GM21367 (cell line): ENCODE data around the gene ANXA1.
"Not testable (repeated sequence)": the region's sequence is repeated elsewhere in the genome, so short reads cannot be mapped to it uniquely, and the experiment has no call there.

Source experiments
- ATAC-seq: cut with Tn5 transposase; IDR thresholded peaks from one replicate; pipeline ENCODE4 v1.9.1; 2021; ENCODE audit not compliant: unreplicated experiment

The ANXA1 gene

DNA sequence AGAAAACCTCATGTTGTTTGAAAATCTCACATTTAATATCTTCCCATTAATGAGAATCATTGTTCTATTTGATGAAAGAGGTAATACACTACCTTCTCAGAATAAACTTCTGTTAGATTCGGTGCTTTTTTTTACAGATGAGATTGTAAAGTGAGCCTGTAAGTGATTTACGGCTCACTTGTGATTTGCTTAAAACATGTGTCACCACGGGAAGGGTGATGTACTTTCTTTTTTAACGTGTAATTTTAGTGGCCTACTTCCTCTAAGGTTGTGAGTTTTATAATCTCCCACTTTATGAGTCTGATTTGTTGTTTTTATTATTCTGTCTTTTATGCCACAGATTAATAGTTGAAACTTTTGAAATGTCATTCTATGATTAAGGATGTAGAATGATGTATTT is 15.9 kb downstream of the ANXA1 start:
- ATAC-seq = no peak

DNA sequence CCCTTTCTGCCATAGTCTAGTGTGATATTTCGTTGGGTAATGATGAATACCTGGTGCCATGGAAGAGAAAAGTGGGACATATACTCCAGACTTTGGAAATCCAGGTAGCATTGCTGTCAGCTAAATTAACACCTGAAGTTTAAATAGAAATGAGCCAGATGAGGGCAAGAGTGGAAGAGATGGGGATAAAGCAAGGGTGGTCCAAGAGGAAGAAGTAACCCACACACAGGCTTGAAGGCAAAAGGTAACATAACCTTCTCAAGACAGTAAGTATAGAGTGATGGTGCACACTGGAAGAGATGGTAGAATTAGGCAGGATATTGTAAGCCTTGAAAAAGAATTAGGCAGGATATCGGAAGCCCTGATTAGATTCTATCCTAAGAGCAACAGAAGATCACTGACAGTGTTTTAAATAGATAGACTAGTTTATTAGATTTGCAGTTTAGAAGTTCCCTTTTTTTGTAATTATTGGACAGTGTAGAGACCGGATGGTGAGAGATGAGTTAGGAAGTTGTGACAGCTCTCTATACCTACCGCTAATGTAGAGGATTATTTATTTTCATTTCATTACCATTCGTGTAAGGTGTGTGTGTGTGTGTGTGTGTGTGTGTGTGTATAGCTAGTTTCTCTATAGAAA is 16.8 kb downstream of the ANXA1 start:
- no peak for ATAC-seq

DNA sequence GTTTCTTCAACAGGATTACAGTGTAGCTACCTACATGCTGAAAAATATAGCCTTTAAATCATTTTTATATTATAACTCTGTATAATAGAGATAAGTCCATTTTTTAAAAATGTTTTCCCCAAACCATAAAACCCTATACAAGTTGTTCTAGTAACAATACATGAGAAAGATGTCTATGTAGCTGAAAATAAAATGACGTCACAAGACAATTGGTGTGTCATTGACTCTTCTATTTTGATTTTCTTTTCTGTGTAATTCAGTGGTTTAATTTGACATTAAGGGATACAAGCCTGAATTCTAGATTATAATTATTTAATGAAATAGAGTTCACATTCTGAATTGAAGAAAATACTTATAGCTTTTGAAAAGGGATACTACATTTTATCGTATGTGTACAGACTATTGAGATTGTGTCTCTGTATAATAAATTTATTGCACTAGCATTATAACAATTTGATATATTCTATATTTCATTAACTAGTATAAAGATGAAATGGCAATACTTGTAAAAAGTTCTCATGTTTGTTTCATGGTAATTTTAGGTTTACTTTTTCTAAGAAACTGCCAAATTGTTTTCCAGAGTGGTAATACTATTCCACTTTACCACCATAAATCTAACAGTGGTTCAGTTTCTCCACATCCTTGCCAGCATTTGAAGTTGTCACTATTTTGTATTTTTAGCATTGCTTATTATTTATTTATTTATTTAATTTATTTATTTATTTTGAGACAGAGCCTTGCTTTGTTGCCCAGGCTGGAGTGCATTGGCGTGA is 18.7 kb downstream of the ANXA1 start:
- no peak for ATAC-seq

DNA sequence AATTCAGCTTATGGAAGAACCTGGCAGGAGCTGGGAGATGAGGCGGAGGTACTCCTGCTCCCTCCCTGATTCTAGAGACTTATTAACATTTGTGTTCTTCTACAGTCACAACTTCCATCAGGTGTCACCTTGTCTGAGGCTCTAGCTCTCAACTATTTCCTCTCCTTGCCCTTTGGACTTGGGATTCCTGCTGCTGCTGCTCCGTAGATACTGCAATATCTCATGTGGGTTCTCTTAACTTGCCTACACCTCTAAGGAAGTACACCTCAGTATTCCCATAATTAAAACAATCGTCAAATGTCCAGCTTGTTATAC is 21.2 kb downstream of the ANXA1 start:
- no peak for ATAC-seq

DNA sequence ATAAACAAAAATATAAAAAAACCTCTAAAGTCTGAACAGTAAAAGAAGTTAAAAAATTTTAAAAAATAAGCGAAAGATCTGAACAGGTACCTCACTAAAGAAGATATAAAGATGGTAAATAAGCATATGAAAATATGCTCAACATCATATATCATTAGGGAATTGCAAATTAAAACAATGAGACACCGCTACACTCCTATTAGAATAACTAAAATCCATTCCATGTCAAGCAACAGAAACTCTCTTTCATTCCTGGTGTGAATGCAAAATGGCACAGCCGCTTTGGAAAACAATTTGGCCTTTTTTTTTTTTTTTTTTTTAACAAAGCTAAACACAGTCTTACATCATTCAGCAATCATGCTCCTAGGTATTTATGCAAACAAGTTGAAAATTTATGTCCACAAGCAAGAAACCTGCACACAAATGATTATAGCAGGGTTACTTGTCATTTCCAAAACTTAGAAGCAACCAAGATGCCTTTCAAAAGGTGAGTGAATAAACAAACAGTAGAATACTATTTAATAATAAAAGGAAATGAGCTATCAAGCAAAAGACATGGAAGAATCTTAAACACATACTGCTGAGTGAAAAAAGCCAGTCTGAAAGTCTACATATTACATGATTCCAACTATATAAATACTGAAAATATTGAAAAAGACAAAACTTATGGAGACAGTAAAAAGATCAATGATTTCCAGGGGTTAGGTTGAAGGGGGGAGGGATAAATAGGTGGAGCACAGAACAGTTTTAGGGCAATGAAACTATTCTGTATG is 22.1 kb downstream of the ANXA1 start:
- ATAC-seq = no peak

DNA sequence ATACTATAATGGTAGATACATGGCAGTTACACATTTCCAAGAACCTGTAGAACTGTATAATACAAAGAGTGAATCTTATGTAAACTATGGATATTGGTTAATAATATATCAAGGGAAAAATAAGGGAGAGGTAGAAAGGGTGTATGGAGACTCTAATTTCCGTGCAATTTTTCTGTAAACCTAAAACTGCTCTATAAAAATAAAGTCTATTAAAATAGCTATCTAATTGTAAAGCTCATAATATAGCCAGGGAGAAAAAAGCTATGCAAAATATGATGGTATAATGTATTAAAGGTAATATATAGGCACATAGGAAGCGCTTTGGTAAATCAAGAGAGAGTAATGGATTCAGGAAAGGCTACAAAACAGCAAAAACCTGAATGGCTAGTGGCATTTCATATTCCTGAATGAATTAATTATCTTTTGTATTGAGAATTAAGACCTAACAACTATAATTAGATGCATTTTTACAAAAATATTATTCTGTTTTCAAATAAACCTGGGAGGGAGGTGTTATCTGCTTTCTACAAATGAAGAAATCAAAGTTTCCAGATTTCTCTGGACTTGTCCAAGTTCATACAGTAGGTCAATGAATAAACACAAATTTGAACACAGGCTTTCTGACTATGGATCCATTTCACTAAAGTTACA is 22.8 kb downstream of the ANXA1 start:
- no peak for ATAC-seq

DNA sequence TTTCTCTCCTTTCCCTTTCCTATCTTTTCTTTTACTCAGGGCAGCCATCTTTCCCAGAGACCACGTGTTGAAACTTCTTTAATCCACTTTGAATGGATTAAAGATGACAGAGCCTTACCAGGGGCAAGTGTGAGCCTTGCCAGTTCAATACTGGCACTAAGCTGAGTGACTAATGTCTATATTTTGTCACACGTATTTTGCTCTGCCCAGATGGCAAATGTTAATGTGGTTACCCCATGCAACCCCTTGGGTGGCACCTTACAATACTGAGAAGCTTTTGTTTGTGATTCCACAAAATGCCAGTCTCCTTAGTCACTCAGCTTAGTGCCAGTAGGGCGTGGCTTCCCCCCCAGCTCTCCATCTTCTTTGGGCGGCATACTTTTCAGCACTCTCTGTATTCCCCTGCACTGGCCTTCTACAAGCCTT is 24.8 kb downstream of the ANXA1 start:
- ATAC-seq = no peak

DNA sequence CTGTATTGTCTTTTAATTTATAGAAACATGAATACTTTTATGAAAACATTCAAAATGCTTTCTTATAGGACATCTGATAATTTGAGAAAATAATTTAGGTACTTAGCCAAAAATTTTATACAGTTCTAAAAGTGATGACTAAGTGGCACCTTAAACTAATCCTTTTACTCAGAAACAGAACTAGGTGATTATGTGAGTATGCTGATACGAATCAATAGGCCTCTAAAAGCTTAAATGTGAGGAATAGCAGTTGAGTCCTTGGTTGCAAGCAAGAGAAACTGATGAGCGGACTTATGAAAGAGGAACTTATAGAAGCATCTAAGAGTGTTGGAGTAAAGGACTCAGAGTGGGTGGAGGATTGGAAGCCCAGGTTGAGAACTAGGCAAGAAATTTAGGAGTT is 26.4 kb downstream of the ANXA1 start:
- no peak for ATAC-seq

DNA sequence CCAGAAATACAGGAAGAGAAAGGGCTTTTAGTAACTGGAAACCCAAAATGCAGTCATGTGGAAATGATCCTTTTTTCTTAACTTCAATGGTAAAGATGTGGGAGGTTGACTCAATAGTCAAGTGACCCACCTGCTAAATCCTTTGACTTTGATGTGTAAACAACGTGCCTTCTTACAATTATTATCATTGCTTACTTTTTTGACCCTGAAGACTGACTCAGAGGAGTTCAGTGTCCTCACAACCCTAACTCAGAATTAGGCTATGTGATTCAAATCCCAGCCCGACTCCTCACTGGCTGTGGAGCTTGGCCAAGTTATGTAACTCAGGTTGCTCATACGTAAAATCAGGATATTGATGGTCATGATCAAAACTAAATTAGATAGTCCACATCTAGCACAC is 27.9 kb downstream of the ANXA1 start:
- no peak for ATAC-seq

DNA sequence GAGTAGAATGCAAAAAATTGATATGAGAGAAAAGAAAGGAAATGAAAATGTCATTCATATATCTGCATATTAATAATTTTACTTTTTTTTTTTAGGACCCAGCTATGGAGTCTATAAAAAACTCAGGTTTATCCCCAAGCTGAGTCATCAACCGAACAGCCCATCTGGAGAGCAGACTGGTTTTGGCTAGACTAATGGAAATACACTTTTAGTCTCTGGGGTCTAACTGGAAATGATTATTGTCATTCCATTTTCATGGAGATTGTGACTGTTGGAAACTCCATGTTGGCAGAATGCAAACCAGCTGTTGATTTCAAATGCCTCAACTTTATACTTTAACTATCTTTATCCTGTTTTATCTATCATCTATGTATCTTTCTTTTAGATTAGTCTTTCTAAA is 28.7 kb downstream of the ANXA1 start:
- ATAC-seq = no peak

DNA sequence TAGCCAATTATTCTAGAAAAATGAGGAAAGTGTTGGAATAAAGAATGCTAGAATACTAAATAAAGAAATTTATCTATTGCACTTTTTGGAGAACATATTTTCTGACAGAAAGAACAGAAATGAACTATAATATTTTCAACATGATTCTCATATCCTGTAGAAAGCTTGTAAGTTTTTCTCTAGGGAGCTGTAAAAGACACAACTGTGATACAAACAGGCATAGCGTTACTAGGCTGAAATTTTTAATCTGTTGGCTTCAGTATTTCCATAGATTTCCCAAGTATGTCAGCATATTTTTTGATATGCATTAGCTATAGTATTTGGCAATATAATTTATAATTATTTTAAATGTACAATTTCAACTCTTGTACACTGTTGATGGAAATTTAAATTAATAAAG is 31.3 kb downstream of the ANXA1 start:
- ATAC-seq = no peak

DNA sequence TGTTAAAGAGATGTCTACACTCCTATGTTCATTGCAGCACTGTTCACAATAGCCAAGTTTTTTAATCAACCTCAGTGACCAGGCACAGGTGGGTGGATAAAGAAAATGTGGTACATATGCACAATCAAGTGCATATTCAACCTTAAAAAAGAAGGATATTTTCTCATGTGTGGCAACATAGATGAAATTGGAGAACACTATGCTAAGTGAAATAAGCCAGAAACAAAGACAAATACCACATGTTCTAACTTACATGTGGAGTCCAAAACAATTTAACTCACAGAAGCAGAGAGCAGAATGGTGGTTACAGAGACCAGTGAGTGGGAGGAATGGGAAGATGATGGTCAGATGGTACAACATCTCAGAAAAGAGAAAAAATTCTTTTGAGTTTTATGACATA is 31.8 kb downstream of the ANXA1 start:
- no peak for ATAC-seq

DNA sequence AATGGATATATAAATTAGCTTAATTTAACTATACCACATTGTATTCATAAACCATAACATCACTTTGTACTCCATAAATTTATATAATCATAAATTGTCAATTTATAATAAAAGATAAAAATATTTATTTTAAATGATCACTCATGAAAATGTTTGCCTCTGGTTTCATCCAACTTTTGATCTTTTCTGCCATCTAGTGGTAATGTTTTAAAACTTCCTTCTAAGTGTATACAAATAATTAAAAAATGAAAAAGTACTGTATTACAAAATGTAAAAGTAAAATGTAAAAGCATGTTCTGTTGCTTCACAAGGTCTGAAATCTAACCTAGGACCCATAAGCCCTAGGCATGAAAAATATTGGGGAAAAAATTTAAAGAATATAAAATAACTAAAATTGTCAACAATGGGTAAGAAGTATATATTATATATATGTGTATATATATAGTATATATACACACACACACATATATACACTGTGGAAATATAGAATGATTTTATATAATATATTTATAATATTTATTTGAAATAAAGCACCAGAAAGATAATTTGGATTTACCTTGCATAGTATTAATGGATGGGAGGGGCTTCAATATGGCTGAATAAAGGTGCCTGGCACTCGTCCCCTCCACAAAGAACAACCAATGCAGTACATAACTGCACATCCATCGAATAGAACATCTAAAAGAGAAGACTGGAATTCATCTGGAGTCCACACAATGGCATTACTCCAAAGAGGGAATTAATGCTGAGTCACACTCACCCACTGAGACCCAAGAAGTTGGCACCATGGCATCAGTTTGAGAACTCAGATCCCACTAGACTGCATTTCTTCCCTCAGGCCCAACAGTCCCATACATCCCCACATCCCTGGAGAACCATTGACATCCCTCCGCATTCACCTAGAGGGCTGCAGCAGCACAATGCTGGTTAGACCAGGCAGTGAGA is 32.5 kb downstream of the ANXA1 start:
- peak; percentile 52 for ATAC-seq

DNA sequence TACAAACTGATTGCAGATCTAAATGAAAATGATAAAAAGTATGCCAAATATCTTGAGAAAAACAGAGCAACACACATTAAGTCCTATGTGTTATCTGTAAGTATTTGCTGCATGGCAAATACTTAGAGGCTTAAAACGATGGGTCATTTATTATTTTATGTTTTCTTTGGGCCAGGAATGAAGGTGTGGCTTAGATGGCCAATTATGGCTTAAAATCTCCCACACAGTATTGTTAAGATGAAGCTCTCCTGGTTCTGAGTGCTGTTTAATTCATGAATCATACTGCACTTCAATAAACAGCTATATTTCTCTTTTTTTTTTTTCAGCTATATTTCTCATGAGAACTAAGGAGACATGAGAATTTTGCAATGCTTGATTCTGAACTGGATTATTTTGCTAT is 39.4 kb downstream of the ANXA1 start:
- ATAC-seq = not testable (repeated sequence)

DNA sequence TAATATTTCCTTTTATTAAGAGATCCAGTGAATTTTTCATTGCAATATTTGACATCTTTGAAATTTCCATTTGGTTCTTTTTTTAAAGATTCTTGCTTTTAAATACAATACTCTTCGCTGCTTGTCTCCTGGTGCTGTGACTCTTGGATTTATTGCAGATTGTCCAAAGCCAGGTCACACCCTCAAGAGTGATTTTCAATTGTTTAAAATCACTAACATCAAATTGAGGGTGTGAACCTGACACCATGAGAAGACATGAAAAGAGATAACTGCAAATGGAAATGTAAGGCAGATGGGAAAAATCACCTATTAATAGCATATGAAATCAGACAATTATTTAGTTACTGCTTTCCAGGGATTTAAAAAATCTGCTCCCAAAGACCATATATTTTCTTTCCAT is 42.6 kb downstream of the ANXA1 start:
- ATAC-seq = no peak

DNA sequence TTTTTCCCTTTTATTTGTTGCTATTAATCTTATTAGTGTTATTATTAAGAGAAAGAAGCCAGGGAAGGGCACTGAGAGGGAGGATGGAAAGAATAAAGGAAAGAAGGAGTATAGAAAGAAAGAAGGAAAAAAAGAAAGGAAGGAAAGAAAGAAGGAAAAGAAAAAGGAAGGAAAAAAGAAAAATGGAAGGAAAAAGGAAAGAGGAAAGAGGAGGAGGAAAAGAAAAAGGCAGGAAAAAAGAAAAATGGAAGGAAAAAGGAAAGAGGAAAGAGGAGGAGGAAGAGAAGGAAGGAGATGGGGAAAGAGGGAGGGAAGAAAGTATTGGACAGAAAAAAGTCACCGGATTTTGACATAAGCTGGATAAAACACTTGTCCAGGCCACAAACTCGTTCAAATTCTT is 47.8 kb downstream of the ANXA1 start:
- ATAC-seq = no peak

DNA sequence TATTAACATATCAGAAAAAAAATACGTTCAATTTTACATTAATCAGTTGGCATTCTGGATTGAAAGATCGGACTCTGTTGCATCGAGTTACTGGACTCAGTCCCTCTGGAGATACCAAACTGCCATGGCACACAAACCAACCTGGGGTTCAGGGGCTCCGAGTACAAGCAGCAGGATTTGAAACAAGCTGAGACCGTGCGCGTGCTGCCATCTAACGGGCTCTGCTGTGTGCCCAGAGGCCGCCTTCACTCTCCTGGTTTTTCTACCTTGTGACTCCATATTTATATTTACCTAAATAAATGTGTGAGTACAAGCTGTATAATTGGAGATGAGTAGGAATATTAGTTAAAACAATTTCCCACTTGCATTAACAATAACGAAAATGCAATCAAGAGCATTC is 48.2 kb downstream of the ANXA1 start:
- no peak for ATAC-seq

DNA sequence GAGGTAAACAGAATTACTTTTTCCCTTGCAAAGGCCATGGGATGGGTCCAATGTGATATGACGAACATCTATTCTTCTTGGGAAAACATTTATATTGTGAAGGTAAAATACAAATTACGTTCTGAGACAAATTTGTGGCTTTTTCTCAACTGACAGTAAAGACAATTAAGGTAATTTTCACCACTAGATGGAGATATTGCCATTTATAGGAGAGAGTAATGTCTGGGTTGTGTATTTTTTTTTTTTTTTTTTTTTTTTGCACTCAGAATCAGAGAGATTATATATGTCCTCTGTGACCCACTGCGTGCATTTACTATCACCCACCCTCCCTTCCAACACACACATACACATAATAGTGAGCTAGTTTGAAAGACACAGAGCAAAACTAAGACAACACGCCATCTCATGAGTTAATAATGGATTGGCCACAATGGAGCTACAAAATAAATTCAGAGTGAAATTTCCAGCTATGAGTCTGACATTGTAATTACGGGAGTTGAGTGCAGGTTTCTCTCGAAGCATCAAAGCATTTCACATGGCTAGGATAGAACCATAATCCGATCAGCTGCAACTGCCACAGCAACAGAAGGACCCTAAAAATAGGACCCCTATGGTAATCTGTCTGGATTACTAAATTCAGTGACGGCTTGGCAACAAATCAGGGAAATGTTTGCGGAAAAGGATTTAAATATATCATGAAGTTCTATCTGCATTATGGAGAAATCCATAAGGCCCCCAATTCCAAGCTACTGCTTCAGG is 49.2 kb downstream of the ANXA1 start:
- ATAC-seq = peak; percentile 43

DNA sequence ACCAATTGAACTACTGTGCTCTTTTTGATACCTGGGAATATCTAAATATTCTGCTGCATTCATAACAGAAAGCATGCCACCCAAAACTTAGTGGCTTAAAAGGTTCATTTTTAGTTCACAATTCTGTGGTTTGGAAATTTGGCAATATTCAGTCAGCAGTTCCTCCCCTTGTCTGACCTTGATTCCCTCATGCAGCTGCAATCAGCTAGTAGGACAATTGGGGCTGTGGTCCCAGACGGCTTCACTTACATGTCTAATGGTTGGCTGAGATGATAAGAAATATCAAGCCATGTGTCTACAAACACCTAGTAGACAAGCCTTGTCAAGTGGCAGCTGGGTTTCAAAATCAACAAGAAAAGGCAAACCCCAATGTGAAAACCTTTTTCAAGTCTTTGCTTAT is 51.3 kb downstream of the ANXA1 start:
- ATAC-seq = no peak

DNA sequence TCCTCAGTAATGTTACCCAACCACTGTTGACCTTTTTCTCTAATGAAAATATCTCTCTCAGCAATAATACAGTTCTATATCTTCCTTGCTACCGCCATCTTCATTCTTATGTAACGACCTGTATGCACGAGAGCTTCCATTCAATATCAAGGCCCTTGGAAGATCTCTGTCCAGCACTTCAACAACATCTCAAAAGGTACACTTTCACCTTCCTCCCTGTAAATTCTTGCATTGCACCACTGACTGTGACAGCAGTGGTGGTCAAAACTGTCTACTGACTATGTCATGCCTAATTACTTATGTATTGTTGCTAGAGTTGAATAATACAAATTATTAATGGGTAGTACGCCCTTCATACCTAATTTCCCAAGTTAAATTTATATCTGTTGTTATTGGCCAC is 53.3 kb downstream of the ANXA1 start:
- no peak for ATAC-seq
